Panc1 (cell line): ENCODE results near the gene ACOT8.

Experiments
- CTCF ChIP-seq: fragments of 450-650 bp; IDR thresholded peaks from 2 replicates; pipeline ENCODE4 v1.5.1; 2017; ENCODE audit warnings: mild to moderate bottlenecking
- POLR2AphosphoS5 ChIP-seq: IDR thresholded peaks from 2 replicates; pipeline ENCODE4 v1.6.1; 2012; ENCODE audit warnings: mild to moderate bottlenecking, low read depth, low read length, moderate library complexity
- TF ChIP-seq, protein P1 (sequence below), 2 experiments: IDR thresholded peaks; 2 replicates each; pipeline ENCODE4 v1.6.1; 2011 to 2012; ENCODE audit warnings: low read depth in 2 of 2, control low read depth in 1 of 2, low read length in 1 of 2, mild to moderate bottlenecking in 1 of 2, moderate library complexity in 1 of 2; ENCODE audit not compliant: insufficient read depth in 1 of 2

DNA sequence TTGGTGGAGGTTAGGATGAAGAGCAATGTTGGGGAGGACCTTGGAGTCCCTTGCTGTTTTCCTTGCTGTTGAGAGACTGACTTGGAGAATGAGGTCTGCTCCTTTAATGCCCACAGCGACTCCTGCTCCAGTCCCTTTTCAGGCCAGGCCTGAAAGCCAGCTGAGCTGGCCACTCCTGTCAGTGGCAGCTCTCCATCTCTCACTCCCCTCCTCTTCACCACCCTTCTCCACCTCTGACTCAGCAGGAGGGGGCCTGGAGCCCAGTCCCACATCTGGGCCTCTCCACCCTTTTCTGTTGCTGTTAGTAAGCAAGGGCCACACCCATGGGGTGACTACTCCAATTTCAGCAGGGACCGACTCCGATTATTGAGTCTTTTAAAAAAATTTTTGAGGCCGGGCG is 21.4 kb downstream of the ACOT8 start:
- TF ChIP-seq CTCF, result no peak
- TF ChIP-seq, protein P1, sequence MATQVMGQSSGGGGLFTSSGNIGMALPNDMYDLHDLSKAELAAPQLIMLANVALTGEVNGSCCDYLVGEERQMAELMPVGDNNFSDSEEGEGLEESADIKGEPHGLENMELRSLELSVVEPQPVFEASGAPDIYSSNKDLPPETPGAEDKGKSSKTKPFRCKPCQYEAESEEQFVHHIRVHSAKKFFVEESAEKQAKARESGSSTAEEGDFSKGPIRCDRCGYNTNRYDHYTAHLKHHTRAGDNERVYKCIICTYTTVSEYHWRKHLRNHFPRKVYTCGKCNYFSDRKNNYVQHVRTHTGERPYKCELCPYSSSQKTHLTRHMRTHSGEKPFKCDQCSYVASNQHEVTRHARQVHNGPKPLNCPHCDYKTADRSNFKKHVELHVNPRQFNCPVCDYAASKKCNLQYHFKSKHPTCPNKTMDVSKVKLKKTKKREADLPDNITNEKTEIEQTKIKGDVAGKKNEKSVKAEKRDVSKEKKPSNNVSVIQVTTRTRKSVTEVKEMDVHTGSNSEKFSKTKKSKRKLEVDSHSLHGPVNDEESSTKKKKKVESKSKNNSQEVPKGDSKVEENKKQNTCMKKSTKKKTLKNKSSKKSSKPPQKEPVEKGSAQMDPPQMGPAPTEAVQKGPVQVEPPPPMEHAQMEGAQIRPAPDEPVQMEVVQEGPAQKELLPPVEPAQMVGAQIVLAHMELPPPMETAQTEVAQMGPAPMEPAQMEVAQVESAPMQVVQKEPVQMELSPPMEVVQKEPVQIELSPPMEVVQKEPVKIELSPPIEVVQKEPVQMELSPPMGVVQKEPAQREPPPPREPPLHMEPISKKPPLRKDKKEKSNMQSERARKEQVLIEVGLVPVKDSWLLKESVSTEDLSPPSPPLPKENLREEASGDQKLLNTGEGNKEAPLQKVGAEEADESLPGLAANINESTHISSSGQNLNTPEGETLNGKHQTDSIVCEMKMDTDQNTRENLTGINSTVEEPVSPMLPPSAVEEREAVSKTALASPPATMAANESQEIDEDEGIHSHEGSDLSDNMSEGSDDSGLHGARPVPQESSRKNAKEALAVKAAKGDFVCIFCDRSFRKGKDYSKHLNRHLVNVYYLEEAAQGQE (IDR thresholded peaks at IDR 0.05; ENCODE audit: insufficient read depth in 1 of 2, low read depth in 2 of 2, low read length in 1 of 2), result no peak
- TF ChIP-seq POLR2AphosphoS5, result no peak
